ENCODE data around the gene XK.
A peak's percentile ranks its signal among the peaks of the same experiment; 100 is the strongest.

The XK gene

GRCh38 chrX:37684426-37684825 lies 1.2 kb upstream of the XK start:
- no peak for DNase-seq (ENCODE audit: low read depth)
- Histone ChIP-seq H3K4me1 (ENCODE audit: control insufficient read depth, insufficient read depth, low read length) (peaks cover 4% of the 10 kb centered on the region), H3K27me3 (replicated peaks; ENCODE audit: control insufficient read depth, insufficient read depth, low read length) (peaks cover 3% of the 10 kb centered on the region), H3K9ac (ENCODE audit: low read length) (no peak overlapping the region), H3K9me3 (ENCODE audit: control insufficient read depth, low read length) (no peaks in the 10 kb centered on the region), H3K4me3 (ENCODE audit: low read length) (no peak overlapping the region), H3K36me3 (ENCODE audit: control insufficient read depth, insufficient read depth, low read length, severe bottlenecking) (no peaks in the 10 kb centered on the region)

DNA sequence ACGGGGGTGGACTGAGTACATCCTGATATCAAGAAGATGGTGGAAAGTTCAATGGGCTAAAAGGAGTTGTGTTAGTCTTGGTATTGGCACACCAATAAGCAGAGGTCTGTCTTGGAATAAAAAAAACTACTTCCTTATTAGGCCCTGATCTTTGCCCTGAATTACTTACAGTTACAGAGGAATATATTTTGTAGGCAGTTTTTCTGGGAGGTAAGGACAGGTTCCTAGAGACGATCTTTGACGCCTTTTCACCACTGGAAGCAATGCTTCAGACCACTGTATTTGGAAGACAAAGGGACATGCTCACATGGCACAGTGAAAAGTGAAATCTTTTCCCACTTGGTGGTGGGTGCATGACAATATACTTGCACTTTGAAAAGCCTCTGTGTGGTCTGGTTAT lies 618 bp upstream of the XK start:
- Histone ChIP-seq H3K27me3 (replicated peaks; ENCODE audit: control insufficient read depth, insufficient read depth, low read length) (peaks cover 3% of the 10 kb centered on the region), H3K9ac (ENCODE audit: low read length) (no peak overlapping the region), H3K9me3 (ENCODE audit: control insufficient read depth, low read length) (no peaks in the 10 kb centered on the region), H3K4me1 (ENCODE audit: control insufficient read depth, insufficient read depth, low read length) (peaks cover 4% of the 10 kb centered on the region), H3K36me3 (ENCODE audit: control insufficient read depth, insufficient read depth, low read length, severe bottlenecking) (no peaks in the 10 kb centered on the region), H3K4me3 (ENCODE audit: low read length) (peak overlapping the region; percentile 62)
- DNase-seq (ENCODE audit: low read depth) = peak; percentile 1

GRCh38 chrX:37686369-37686995 lies 891 bp downstream of the XK start:
- no peak overlapping the region for H3K9ac ChIP-seq (ENCODE audit: low read length)
- peak overlapping the region; percentile 74 for H3K4me3 ChIP-seq (ENCODE audit: low read length)
- H3K36me3 ChIP-seq (ENCODE audit: control insufficient read depth, insufficient read depth, low read length, severe bottlenecking) = no peaks in the 10 kb centered on the region
- no peak for DNase-seq (ENCODE audit: low read depth)
- H3K9me3 ChIP-seq (ENCODE audit: control insufficient read depth, low read length) = no peaks in the 10 kb centered on the region
- H3K4me1 ChIP-seq (ENCODE audit: control insufficient read depth, insufficient read depth, low read length) = peaks cover 4% of the 10 kb centered on the region
- H3K27me3 ChIP-seq (replicated peaks; ENCODE audit: control insufficient read depth, insufficient read depth, low read length) = peaks cover 3% of the 10 kb centered on the region

DNA sequence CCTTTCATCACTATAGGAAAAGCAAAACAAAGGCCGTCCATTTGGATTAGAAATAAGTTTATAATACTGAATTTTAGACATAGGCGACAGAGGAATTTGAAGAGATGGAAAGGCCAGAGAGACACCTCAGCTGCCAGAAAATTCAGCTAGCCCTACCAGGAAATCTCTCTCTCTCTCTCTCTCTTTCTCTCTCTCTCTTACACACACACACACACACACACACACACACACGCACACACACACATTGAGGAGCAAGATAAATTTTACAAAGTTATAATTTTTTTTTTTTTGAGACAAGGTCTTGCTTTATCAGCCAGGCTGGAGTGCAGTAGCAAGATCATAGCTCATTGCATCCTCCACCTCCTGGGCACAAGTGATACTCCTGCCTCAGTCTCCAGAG lies 1.4 kb downstream of the XK start:
- Histone ChIP-seq H3K9ac (ENCODE audit: low read length) (no peak overlapping the region), H3K27me3 (replicated peaks; ENCODE audit: control insufficient read depth, insufficient read depth, low read length) (peaks cover 3% of the 10 kb centered on the region), H3K9me3 (ENCODE audit: control insufficient read depth, low read length) (no peaks in the 10 kb centered on the region), H3K4me3 (ENCODE audit: low read length) (no peak overlapping the region), H3K36me3 (ENCODE audit: control insufficient read depth, insufficient read depth, low read length, severe bottlenecking) (no peaks in the 10 kb centered on the region), H3K4me1 (ENCODE audit: control insufficient read depth, insufficient read depth, low read length) (peaks cover 4% of the 10 kb centered on the region)
- DNase-seq (ENCODE audit: low read depth) = no peak

DNA sequence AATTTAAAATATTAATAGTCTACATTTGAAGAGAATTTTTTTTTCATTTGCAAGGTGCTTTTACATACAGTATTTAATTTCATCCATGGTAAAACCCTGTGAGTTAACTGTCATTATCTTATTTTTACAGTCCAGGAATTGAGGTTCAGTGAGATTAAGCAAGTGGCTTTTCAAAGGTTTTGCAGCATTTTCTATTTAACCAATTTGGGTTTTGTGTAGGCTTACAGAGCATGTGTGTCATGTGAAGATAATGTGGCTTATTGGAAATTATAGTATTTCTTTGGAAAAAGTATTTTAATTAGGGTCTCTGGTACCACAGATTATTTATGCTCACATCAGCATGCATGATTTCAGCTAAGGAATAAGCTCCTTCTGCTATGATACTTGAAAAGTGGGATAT lies 4.5 kb downstream of the XK start:
- H3K36me3 ChIP-seq (ENCODE audit: control insufficient read depth, insufficient read depth, low read length, severe bottlenecking) = no peaks in the 10 kb centered on the region
- H3K27me3 ChIP-seq (replicated peaks; ENCODE audit: control insufficient read depth, insufficient read depth, low read length) = peaks cover 13% of the 10 kb centered on the region
- no peak overlapping the region for H3K9ac ChIP-seq (ENCODE audit: low read length)
- H3K9me3 ChIP-seq (ENCODE audit: control insufficient read depth, low read length) = no peaks in the 10 kb centered on the region
- DNase-seq (ENCODE audit: low read depth) = no peak
- H3K4me1 ChIP-seq (ENCODE audit: control insufficient read depth, insufficient read depth, low read length) = no peaks in the 10 kb centered on the region
- H3K4me3 ChIP-seq (ENCODE audit: low read length) = no peak overlapping the region

- no peak overlapping the region for H3K9ac ChIP-seq (ENCODE audit: low read length)
- DNase-seq (ENCODE audit: low read depth) = peak; percentile 4
- H3K9me3 ChIP-seq (ENCODE audit: control insufficient read depth, low read length) = no peaks in the 10 kb centered on the region
- H3K4me1 ChIP-seq (ENCODE audit: control insufficient read depth, insufficient read depth, low read length) = no peaks in the 10 kb centered on the region
- no peaks in the 10 kb centered on the region for H3K36me3 ChIP-seq (ENCODE audit: control insufficient read depth, insufficient read depth, low read length, severe bottlenecking)
- H3K4me3 ChIP-seq (ENCODE audit: low read length) = no peak overlapping the region
- H3K27me3 ChIP-seq (replicated peaks; ENCODE audit: control insufficient read depth, insufficient read depth, low read length) = peaks cover 24% of the 10 kb centered on the region
Measured at GRCh38 chrX:37692918-37693317, 7.3 kb downstream of the XK start.

GRCh38 chrX:37697169-37697760 lies 11.7 kb downstream of the XK start:
- Histone ChIP-seq H3K9me3 (ENCODE audit: control insufficient read depth, low read length) (no peaks in the 10 kb centered on the region), H3K4me1 (ENCODE audit: control insufficient read depth, insufficient read depth, low read length) (no peaks in the 10 kb centered on the region), H3K27me3 (replicated peaks; ENCODE audit: control insufficient read depth, insufficient read depth, low read length) (peaks cover 44% of the 10 kb centered on the region), H3K36me3 (ENCODE audit: control insufficient read depth, insufficient read depth, low read length, severe bottlenecking) (no peaks in the 10 kb centered on the region), H3K4me3 (ENCODE audit: low read length) (no peak overlapping the region), H3K9ac (ENCODE audit: low read length) (no peak overlapping the region)
- no peak for DNase-seq (ENCODE audit: low read depth)

- Histone ChIP-seq H3K27me3 (replicated peaks; ENCODE audit: control insufficient read depth, insufficient read depth, low read length) (peaks cover 28% of the 10 kb centered on the region), H3K4me3 (ENCODE audit: low read length) (no peak overlapping the region), H3K36me3 (ENCODE audit: control insufficient read depth, insufficient read depth, low read length, severe bottlenecking) (no peaks in the 10 kb centered on the region), H3K4me1 (ENCODE audit: control insufficient read depth, insufficient read depth, low read length) (no peaks in the 10 kb centered on the region), H3K9me3 (ENCODE audit: control insufficient read depth, low read length) (no peaks in the 10 kb centered on the region), H3K9ac (ENCODE audit: low read length) (no peak overlapping the region)
- no peak for DNase-seq (ENCODE audit: low read depth)
Measured at GRCh38 chrX:37701588-37701987, 16.0 kb downstream of the XK start.

DNA sequence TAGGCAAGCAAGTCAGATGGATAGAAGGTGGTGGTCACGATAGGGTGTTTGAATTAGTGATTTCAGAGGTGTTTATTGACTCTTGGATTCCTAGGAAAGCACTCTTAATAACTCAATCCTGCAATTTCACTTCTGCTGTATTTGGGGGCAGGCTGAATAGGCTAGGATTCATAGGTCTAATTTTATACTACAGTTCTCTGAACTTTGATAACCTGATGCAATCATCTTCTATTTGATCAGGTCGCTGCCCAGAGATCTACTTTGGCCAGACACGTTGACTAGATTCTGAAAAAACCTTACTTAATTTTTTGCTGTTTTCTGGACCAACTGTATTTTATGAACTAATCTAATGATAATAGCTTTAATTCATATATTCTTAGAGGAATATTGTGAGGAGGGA lies 26.4 kb downstream of the XK start:
- H3K36me3 ChIP-seq (ENCODE audit: control insufficient read depth, insufficient read depth, low read length, severe bottlenecking) = no peaks in the 10 kb centered on the region
- H3K4me3 ChIP-seq (ENCODE audit: low read length) = no peak overlapping the region
- no peak for DNase-seq (ENCODE audit: low read depth)
- no peaks in the 10 kb centered on the region for H3K9me3 ChIP-seq (ENCODE audit: control insufficient read depth, low read length)
- no peaks in the 10 kb centered on the region for H3K4me1 ChIP-seq (ENCODE audit: control insufficient read depth, insufficient read depth, low read length)
- peaks cover 27% of the 10 kb centered on the region for H3K27me3 ChIP-seq (replicated peaks; ENCODE audit: control insufficient read depth, insufficient read depth, low read length)
- H3K9ac ChIP-seq (ENCODE audit: low read length) = no peak overlapping the region

DNA sequence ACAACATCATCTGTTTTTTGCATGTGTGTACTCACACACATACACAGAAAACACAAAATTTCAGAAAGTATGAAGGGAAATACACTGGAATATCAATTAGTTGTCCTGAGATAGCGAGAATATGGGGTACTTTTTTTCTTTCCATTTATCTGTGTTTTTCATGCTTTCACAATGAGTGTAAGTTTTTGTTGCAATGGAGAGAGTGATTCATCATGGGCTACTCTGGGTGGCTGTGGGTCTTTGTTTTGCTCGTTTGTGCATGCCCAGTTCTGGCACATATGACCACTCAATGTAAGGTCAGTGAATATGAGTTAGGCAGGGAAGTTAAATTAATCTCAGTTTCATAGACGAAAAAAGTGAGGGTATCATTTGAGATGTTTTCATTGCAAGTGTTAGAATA lies 26.9 kb downstream of the XK start:
- H3K36me3 ChIP-seq (ENCODE audit: control insufficient read depth, insufficient read depth, low read length, severe bottlenecking) = no peaks in the 10 kb centered on the region
- peaks cover 31% of the 10 kb centered on the region for H3K27me3 ChIP-seq (replicated peaks; ENCODE audit: control insufficient read depth, insufficient read depth, low read length)
- peak; percentile 4 for DNase-seq (ENCODE audit: low read depth)
- H3K9ac ChIP-seq (ENCODE audit: low read length) = no peak overlapping the region
- H3K9me3 ChIP-seq (ENCODE audit: control insufficient read depth, low read length) = no peaks in the 10 kb centered on the region
- no peak overlapping the region for H3K4me3 ChIP-seq (ENCODE audit: low read length)
- no peaks in the 10 kb centered on the region for H3K4me1 ChIP-seq (ENCODE audit: control insufficient read depth, insufficient read depth, low read length)

DNA sequence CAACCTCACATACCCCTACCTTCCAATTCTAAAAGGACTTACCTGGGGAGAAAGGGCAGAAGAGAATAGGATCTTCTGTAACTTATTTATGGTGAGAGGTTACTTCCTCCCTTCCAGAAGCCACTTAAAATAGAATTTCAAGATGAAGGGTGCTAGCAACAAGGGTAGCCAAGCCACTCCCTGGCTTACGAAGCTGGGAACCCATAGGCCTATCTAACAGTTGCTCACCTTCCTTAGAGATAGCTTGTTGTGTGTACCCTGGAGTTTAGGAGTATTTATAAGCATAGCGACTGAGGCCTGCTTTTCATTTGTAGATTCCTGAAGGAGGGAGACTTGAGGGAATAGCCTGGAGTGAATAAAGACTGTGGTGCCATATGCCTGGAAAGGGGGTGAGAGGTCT lies 28.9 kb downstream of the XK start:
- H3K27me3 ChIP-seq (replicated peaks; ENCODE audit: control insufficient read depth, insufficient read depth, low read length) = peaks cover 31% of the 10 kb centered on the region
- H3K9ac ChIP-seq (ENCODE audit: low read length) = no peak overlapping the region
- peaks cover 4% of the 10 kb centered on the region for H3K9me3 ChIP-seq (ENCODE audit: control insufficient read depth, low read length)
- DNase-seq (ENCODE audit: low read depth) = no peak
- no peaks in the 10 kb centered on the region for H3K36me3 ChIP-seq (ENCODE audit: control insufficient read depth, insufficient read depth, low read length, severe bottlenecking)
- H3K4me1 ChIP-seq (ENCODE audit: control insufficient read depth, insufficient read depth, low read length) = no peaks in the 10 kb centered on the region
- H3K4me3 ChIP-seq (ENCODE audit: low read length) = no peak overlapping the region

DNA sequence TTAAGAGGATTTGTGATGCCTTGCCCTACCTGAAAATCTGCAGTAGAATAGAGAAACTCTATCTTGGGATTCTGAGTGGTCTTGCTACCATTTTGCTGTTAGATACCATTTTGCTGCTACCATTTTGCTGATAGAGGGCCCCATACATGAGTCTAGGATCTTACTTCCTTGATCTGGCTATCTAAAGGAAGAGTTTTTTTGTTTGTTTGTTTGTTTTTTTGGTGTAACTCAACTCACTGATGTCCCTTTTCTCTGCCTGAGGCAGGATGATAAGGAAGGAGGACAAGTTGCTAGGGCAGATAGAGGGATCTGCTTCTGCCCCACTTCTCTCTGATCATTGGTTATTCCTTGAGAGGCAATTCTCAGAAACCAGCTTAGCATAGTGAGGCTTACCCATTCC lies 31.0 kb downstream of the XK start:
- Histone ChIP-seq H3K27me3 (replicated peaks; ENCODE audit: control insufficient read depth, insufficient read depth, low read length) (peaks cover 15% of the 10 kb centered on the region), H3K9ac (ENCODE audit: low read length) (no peak overlapping the region)
- no peak for DNase-seq (ENCODE audit: low read depth)

More for the DNA sequence above, 31.0 kb downstream of the XK start:
- Histone ChIP-seq H3K4me1 (ENCODE audit: control insufficient read depth, insufficient read depth, low read length) (no peaks in the 10 kb centered on the region), H3K9me3 (ENCODE audit: control insufficient read depth, low read length) (peaks cover 4% of the 10 kb centered on the region), H3K36me3 (ENCODE audit: control insufficient read depth, insufficient read depth, low read length, severe bottlenecking) (no peaks in the 10 kb centered on the region), H3K4me3 (ENCODE audit: low read length) (no peak overlapping the region)
